ENCODE data around the gene MAP3K10.
A peak's percentile ranks its signal among the peaks of the same experiment; 100 is the strongest.
"Not testable (repeated sequence)": the region's sequence is repeated elsewhere in the genome, so short reads cannot be mapped to it uniquely, and the experiment has no call there.

MAP3K10 gene

DNA sequence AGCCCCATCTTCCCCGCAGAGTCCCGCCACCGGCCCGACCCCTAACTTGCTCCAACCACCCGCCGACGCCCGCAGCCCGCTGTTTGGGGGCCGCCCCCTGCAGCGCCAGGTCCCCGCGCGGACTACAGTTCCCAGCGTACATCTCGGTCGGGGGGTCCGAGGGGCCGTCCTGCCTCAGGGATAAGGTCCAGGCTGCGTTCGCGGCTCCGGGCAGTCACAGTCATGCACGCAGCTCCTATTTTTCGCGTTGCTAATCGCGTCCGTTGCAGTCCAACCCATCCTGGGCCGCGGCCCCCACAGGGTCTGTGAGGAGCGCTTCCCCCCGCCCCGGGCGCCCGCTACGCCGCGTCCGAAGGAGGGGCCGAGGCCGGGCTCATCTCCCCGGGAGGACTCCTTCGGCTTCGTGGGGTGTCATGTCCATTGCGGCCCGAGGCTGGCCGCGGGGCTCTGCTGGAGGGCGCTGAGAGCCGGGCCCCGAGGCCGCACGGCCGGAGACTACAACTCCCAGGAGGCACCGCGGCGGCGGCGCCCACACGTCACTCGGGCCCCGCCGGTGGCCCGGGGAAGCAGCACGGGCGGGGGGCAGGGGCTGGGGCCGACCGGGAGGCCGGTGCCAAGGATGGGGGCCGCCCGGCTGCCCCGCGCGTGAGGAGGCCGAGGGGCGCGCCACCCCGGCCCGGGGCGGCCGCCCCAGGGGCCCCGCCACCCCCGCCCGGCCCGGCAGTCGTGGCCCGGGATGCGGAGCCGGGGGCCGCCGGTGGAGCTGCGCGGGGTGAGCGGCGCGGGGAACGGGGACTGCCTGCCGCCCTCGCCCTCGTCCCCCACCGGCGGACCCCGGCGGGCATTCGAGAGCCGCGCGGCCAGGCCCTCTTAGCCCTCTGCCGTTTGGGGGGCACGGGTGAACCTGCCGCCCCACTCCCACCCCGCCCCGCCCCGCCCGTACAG, at the start of gene MAP3K10:
Gene MAP3K10, plus strand, starts transcription at position 536 of the 945 bp plus-strand sequence. CDS start 606 bp downstream, outside the sequence.
- DNase-seq: peak; percentile 87

DNA sequence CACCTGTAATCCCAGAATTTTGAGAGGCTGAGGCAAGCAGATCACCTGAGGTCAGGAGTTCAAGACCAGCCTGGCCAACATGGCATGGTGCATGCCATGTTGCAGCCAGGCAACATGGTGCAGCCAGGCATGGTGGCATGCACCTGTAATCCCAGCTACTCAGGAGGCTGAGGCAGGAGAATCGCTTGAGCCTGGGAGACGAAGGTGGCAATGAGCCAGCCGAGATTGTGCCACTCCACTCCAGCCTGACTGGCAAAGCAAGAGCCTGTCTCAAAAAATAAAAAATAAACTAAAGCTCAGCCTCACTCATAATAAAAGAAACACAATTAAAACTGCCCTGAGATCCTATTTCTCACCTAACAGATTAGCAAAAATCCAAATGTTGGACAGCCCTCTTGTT, 49.7 kb upstream of the MAP3K10 start:
- DNase-seq: no peak

DNA sequence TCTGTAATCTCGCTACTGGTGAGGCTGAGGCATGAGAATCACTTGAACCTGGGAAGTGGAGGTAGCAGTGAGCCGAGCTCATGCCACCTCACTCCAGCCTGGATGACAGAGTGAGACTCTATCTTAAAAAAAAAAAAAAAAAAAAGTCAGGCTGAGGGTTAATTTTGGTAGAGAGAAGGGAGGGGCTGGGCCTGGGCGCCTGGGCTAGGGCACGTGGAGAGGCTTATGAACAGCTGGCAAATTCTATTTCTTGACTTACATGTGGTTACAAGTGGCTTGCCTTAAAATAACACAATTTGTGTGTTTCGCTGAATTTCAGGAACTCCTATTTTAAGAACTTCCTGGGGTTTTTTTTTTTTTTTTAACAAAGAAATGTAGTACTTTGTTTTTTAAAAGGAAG, 47.6 kb upstream of the MAP3K10 start:
- DNase-seq: no peak

DNA sequence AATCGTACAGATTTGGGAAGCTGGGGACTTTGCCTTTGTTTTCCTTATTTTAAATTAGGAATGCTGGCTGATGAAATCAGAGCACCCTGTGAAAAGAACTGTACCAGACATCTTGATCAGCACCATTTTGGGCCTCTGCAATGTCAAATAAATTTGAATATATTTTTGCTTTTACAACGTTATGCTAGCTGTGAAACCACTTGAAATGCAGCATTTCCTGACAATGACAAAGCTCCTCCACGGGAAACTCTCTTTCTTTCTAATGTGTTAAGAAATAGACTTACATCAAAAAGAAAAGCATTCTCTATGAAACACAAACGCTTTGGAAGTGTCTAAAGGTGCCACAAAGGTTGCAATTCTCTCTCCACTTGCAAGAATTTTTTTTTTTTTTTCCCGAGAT, 47.1 kb upstream of the MAP3K10 start:
- DNase-seq: no peak

DNA sequence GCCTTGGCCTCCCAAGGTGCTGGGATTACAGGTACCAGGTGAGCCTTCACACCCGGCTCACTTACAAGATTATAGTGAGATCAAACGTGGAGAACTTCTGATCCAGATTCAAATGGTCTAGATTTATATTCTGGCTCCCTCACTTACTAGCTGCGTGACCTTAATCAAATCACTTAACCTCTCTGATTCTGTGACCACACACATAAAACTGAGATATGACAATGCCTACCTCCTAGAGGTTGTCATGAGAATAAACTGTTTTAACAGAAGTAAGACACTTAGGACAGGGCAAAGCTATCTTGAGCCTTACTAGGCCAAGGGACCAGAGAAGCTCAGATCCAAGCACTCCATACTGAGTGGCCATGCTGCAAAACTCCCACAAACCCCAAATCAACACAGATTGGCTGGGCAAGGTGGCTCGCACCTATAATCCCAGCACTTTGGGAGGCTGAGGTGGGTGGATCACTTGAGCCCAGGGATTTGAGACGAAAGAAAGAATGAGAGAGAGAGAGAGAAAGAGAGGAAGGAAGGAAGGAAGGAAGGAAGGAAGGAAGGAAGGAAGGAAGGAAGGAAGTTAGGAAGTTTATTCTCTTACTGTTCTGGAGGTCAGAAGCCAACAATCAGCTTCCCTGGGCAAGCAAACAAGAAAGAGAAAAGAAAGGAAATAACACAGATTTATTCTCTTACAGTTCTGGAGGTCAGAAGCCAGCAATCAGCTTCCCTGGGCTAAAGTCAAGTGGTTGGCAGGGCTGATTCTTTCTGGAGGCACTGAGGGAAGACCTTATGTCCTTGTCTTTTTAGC, 46.1 kb upstream of the MAP3K10 start:
- no peak for DNase-seq

DNA sequence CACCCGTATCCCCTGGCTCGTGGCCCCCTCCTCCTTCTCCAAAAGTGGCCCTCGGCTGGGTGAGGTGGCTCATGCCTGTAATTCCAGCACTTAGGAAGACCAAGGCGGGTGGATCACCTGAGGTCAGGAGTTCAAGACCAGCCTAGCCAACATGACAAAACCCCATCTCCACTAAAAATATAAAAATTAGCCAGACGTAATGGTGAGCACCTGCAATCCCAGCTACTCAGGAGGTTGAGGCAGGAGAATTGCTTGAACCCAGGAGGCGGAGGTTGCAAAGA, 45.5 kb upstream of the MAP3K10 start:
- DNase-seq: not testable (repeated sequence)

DNA sequence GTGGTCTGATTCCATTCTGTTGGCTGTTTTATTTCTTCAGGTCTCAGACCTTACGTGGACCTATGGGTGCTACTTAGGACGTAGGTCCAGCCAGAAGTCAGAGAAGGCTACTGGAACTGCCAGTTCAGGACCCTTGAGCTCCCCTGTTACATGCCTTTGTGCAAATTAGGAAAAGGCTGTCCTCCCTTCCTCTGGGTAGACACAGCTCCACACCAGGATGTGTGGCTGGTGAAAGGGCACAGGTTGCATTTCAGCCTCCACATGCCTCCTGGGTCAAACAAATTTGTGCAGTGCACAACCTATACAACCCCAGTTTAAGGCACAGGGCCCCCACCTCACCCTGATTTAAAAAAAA, 43.9 kb upstream of the MAP3K10 start:
- no peak for DNase-seq

DNA sequence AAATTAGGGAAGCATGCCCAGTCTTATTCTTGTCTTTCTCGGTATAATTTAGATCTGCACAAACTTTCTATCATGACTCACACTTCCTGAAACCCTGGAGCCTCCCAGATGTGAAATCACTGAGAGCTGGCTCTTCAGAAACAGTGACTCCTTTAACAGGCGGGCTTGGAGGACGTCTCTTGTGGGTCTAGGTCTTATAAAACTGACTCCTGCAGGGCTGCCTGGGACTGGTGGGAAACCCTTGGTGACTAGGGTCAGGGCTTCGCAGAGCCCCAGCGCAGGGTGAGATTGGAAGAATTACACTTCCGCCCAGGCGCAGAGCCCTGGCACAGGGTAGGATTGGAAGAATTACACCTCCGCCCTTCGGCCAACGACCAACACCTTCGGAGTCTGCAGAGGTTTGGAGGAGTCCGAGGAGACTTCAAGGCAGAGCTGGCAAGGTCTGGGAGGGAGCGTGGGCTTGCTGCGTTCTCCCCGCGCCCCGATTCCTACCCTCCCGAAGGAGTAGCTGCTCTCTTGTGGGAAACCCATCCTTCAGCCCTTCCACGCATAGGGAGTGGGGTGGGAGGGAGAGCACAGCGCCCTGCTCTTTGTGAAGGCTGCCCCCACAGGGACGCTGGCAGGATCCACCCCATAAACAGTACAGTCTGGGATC, 43.4 kb upstream of the MAP3K10 start:
- DNase-seq: no peak

DNA sequence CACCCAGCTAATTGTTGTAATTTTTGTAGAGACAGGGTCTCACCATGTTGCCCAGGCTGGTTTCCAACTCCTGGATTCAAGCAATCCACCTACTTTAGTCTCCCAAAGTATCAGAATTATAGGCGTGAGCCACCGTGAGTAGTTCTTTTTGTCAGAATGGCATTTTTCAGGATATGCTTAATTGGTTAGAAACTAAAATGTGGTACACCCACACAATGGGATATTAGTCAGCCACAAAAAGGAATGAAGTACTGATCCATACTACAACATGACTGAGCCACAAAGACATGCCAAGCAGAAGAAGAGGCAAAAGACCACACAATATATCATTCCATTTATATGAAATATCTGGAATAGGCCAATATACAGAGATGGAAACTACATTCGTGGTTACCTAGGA, 41.7 kb upstream of the MAP3K10 start:
- DNase-seq: no peak

DNA sequence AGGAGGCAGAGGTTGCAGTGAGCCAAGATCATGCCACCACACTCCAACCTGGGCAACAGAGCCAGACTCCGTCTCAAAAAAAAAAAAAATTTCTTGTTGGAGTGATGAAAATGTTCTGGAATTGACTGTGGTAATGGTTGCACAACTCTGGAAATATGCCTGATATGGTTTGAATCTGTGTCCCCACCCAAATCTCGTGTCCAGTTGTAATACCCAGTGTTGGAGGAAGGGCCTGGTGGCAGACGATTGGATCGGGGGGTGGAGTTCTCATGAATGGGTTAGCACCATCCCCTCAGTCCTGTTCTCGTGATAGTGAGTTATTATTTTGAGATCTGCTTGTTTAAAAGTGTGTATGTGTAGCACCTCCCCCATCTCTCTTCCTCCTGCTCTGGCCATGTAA, 41.1 kb upstream of the MAP3K10 start:
- no peak for DNase-seq

DNA sequence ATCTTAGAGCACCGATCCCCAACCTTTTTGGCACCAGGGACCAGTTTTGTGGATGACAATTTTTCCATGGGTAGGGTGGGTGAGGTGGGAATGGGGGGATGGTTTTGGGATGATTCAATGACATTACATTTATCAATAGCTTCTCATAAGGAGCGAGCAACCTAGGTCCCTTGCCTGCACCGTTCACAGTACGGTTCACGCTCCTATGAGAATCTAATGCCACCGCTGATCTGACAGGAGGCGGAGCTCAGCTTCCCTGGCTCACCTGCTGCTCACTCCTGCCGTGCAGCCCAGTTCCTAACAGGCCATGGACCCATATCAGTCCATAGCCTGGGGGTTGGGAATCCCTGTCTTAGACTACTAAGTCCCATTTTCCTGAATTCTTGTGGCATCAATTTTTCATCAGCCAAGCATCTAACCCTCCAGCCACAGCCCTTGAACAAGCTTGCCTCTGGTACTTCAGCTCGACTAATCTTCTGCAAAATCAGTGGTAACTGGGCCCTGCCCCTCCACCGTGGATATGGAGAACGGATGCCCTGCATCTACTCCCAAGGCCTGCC, 37.0 kb upstream of the MAP3K10 start:
- DNase-seq: no peak

DNA sequence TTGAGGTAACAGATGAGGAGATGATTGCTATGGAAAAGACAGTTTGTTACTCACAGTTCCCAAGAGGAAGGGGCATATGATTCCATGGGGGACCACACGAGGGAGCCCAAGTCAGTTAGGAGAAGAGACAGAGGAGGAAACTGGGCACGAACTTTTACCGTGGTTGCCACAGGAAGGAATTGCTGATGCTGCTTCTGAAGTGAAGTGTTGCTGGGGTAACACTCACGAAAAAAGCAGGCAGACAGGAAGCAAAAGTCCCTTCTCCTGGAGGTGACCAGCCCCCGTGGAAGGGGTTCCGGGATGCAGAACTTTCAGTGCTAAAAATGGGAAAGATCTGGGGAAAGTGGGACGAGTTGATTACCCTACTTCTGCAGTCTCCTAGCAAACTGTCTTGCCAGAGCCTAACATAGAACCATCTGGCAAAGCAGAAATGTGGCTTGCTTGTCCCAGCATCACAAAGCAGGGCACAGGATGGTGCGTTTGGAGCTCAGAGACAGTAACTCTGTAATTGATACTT, 35.4 kb upstream of the MAP3K10 start:
- no peak for DNase-seq

DNA sequence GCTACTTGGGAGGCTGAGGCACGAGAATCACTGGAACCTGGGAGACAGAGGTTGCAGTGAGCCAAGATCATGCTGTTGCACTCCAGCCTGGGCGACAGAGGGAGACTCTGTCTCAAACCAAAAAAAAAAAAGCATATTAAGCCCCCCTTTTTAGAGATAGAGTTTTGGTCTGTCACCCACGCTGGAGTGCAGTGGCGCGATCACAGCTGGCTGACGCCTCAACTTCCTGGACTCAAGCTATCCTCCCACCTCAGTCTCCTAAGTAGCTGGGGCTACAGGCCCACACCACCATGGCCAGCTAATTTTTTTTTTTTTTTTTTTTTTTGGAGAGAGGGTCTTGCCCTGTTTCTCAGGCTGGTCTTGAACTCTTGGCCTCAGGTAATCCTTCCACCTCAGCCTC, 34.2 kb upstream of the MAP3K10 start:
- DNase-seq: no peak

DNA sequence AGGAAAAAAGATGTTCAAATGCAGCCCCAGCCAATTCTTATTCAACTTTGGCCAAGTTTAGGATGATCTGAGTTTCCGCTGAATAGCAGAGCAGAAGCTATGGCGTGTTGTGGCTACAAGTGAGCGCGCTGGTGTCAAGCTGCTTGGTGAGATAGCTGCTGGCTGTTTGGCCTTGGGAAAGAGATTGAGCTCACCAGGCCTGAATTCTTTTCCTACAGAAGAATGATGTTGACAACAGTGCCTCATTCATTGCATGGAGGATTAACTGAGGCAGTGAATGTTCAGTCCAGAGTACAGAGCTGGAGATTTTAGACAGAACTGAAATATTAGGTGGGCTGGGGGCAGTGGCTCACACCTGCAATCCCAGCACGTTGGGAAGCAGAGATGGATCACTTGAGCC, 31.5 kb upstream of the MAP3K10 start:
- DNase-seq: no peak

DNA sequence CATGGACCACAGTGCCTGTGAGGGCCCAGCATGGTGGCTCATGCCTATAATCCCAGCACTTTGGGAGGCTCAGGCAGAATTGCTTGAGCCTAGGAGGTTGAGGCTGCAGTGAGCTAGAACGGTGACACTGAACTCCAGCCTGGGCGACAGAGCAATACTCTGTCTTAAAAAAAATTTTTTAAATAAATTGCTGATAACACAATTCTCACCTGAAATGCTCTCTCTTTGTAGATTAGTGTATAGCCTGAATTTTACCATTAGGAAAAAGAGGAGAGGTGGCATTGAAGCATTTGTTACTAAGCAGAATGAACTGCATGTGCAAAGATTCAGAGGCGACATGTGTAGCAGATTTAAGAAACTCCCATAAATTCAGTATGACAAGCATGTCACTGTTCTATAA, 29.1 kb upstream of the MAP3K10 start:
- DNase-seq: no peak

DNA sequence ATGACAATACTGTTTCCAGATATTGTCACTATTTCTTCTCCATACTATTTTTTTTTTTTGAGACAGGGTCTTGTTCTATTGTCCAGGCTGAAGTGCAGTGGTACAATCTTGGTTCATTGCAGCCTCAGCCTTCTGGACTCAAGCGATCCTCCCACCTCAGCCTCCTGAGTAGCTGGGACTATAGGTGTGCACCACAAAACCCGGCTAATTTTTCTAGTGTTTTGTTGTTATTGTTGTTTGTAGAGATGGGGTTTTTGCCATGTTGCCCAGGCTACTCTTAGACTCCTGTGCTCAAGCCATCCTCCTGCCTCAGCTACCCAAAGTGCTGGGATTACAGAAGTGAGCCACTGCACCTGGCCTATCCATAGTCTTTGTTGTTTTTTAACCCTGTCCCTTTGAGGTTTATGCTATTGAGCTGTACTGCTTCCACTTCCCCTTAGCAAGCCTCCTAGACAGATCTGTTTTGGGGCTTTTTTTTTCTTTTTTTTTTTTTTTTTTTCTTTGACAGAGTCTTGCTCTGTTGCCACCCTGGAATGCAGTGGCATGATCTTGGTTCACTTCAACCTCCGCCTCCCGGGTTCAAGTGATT, 27.6 kb upstream of the MAP3K10 start:
- DNase-seq: no peak

DNA sequence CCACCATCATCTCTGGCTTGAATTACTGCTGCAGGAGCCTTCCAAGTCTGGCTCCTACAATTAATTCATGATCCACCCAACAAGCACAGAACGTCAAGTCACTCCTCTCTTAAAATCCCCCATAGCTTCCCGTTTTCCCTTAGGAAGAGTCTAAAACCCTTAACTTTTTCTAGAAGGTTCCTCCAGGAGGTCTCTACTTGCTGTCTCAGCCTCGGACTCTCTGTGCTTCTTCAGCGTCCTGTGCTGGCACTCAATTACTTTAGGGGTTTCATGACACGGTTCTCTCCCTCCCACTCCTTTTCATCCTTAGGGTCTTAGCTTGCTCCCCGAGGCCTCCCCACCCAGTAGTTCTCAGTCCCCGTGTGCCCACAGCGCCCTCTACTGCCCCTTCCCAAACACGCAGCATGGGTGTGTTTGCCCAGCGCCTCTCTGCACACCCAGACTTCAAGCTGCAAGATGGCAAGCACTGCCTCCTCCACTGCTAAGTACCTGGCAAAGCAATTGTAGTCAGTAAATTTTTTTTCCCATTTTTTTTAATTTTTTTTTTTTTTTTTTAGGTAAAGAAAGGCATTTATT, 25.8 kb upstream of the MAP3K10 start:
- DNase-seq: peak; percentile 86

DNA sequence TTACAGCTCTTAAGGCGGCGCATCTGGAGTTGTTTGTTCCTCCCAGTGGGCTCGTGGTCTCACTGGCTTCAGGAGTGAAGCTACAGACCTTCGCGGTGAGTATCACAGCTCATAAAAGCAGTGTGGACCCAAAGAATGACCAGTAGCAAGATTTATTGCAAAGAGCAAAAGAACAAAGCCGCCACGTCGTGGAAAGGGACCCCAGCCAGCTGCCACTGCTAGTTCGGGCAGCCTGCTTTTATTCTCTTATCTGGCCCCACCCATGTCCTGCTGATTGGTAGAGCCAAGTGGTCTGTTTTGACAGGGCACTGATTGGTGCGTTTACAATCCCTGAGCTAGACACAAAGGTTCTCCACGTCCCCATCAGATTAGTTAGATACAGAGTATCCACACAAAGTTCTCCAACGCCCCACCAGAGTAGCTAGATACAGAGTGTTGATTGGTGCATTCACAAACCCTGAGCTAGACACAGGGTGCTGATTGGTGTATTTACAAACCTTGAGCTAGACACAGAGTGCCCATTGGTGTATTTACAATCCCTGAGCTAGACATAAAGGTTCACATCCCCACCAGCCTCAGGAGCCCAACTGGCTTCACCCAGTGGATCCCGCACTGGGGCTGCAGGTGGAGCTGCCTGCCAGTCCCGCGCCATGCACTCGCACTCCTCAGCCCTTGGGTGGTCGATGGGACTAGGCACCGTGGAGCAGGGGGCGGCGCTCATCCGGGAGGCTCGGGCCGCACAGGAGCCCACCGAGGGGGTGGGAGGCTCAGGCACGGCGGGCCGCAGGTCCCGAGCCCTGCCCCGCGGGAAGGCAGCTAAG, 21.5 kb upstream of the MAP3K10 start:
- DNase-seq: not testable (repeated sequence)

DNA sequence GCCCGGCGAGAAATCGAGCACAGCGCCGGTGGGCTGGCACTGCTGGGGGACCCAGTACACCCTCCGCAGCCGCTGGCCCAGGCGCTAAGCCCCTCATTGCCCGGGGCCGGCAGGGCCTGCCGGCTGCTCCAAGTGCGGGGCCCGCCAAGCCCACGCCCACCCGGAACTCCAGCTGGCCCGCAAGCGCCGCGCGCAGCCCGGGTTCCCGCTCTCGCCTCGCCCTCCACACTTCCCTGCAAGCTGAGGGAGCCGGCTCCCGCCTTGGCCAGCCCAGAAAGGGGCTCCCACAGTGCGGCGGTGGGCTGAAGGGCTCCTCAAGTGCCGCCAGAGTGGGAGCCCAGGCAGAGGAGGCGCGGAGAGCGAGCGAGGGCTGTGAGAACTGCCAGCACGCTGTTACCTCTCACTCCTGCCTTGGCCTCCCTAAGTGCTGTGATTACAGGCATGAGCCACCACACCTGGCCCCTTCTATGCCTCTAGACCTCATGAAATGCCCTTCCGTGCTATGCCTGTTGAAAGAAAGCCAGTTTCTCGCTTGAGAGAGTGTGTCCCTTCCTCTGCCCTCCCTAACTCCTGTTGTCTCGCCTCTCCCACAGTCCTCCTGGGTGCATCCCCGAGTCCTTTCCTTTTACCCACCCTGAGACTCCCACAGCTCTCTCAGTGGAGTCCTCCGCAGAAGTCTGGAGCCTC, 20.8 kb upstream of the MAP3K10 start:
- DNase-seq: not testable (repeated sequence)

DNA sequence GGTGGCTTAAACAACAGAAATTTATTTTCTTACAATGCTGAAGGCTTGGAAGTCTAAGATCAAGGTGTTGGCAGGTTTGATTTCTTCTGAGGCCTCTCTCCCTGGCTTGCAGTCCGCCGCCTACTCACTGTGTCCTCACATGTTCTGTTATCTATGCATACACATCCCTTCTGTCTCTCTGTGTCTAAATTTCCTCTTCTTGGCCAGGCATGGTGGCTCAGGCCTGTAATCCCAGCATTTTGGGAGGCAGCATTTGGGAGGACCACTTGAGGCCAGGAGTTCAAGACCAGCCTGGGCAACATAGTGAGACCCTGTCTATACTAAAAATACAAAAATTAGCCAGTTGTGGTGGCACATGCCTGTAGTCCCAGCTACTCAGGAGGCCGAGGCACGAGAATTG, 19.9 kb upstream of the MAP3K10 start:
- not testable (repeated sequence) for DNase-seq

DNA sequence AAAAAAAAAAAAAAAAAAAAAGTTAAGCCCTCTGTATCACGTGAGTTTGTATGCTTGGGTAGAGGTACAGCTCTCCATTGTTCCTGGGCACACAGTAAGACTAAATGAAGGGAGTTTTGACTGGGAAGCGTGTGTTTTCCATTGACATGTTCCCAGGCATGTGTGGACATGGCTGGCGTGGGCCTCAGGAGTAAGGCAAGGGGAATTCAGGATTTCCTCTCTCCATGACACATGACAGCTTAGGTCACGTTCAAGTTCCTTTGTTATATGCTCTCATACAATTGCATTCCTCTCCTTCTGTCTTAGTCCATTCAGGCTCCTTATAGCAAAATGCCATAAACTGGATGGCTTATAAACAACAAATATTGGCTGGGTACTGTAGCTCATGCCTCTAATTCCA, 17.1 kb upstream of the MAP3K10 start:
- DNase-seq: no peak
